Naive B cell (primary cell): Measurements from ENCODE around the gene ETF1. TPM values are rescaled to one million over a fixed set of nuclear protein-coding genes. Genes with fewer than 3 reads are reported as not detected.
"Not testable (repeated sequence)": the region's sequence is repeated elsewhere in the genome, so short reads cannot be mapped to it uniquely, and the experiment has no call there.

ENCODE experiments used
- ATAC-seq, 2 donors: fragments of 150-1000 bp; cut with Tn5 transposase; 2 replicates each; pipeline ENCODE4 v1.10.0; 2021; ENCODE audit warnings: low read depth in 2 of 2, mild to moderate bottlenecking in 2 of 2, moderate library complexity in 2 of 2
- DNase-seq: peaks from one replicate; pipeline ENCODE4 v3.0.0; 2022
- H3K27ac Mint-ChIP-seq, 6 donors: one replicate each; pipeline ENCODE4 v1.8.0; 2020 to 2022; ENCODE audit warnings: mild to moderate bottlenecking in 6 of 6, mixed read lengths in 6 of 6, moderate library complexity in 5 of 6, inconsistent platforms in 2 of 6
- H3K27me3 Mint-ChIP-seq, 3 donors: one replicate each; pipeline ENCODE4 v1.8.0; 2021 to 2022; ENCODE audit warnings: mixed read lengths in 3 of 3, mild to moderate bottlenecking in 1 of 3
- H3K36me3 Mint-ChIP-seq, 2 donors: one replicate each; pipeline ENCODE4 v1.8.0; 2020 to 2022; ENCODE audit warnings: mixed read lengths in 2 of 2, inconsistent platforms in 1 of 2, mild to moderate bottlenecking in 1 of 2
- H3K4me1 Mint-ChIP-seq, 3 donors: one replicate each; pipeline ENCODE4 v1.8.0; 2020 to 2022; ENCODE audit warnings: mixed read lengths in 3 of 3, inconsistent platforms in 1 of 3, mild to moderate bottlenecking in 1 of 3, moderate library complexity in 1 of 3
- H3K4me3 Mint-ChIP-seq, 8 donors: one replicate each; pipeline ENCODE4 v1.8.0; 2020 to 2022; ENCODE audit warnings: mild to moderate bottlenecking in 8 of 8, mixed read lengths in 8 of 8, moderate library complexity in 8 of 8, inconsistent platforms in 2 of 8
- H3K9me3 Mint-ChIP-seq, 7 donors: one replicate each; pipeline ENCODE4 v1.8.0; 2020 to 2022; ENCODE audit warnings: mixed read lengths in 7 of 7, mild to moderate bottlenecking in 5 of 7, inconsistent platforms in 2 of 7, moderate library complexity in 1 of 7
- polyA plus RNA-seq, 6 donors: library from polyadenylated mRNA; unstranded; fragments of 300-500 nt; fragmentation: Illumina TruSeq; gene quantifications; one replicate each; pipeline ENCODE4 v1.2.3, GENCODE V29; 2021; ENCODE audit warnings: low read depth in 6 of 6

ETF1 gene
- polyA plus RNA-seq, 6 donors from 2014 or later = 18.4 to 35.0 (median 30.7) TPM

DNA sequence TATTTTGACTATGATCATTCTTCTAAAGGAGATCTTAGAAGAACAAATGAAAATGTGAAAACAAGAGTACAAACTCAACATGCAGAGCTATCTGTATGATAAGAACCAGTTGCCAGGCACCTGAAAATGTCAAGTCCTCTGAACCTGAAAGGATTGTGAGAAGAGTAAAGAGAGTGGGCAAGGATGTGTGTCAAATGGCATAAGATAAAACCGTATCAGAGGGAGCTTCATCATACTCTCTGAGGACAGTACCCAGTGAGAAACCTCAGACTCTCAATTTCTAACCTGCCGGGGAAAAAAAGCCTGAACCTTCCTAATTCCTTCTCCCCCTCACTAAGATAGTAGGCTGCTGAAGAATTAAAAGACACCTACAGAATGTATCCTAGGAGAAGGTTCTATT is 6.8 kb downstream of the ETF1 start:
- Mint-ChIP-seq H3K27ac (peak overlapping the region in 1 of 6 donors; percentile 30), H3K9me3 (no peaks in the 10 kb centered on the region), H3K4me1 (peaks cover 40 to 59% (median 50%) of the 10 kb centered on the region in 3 donors), H3K36me3 (no peaks in the 10 kb centered on the region), H3K27me3 (no peaks in the 10 kb centered on the region), H3K4me3 (peak overlapping the region in 1 of 8 donors; percentile 10)
- ATAC-seq (no peak), DNase-seq (no peak)

DNA sequence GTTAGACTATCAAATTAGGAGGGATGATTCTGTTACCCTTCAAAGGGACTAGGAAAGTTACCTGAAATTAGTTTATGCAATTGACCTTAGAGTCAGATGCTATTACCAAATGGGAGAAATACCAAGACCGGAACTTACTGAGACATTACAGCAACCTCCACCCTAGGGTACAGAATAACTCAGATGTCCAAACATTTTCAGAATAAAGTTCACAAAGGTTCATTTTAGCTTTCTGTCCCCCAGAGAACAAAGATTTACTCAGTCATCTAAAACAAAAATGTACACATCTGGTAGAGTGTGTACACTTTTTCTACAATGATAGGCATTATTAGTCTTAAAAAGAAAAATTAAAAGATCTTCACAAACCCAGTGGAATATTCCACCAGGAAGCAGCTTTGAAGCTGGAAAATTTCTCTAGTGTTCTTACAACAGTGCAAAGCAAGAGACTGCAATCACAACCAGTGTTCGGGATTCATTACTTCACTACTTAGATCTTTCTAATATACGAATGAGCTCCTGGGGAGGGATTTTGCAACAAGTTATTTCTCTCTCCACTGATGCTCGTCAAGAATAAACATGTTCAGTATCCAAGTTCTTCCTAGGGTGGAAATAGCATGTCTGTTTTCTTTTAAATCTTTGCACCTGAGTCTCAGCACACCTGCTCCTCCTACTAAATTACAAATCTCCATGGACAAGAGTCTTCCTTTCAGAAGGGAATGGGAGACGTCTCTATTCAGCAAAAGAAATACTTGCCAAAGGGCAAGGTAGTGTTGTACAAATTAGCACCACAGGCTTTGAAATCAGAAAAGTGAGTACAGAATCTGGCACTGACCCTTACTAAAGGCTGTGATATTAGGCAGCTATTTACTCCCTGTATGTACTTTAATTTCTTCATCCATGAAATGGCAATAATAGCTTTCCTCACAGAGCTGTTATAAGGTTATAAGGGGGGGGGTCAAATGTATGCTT is 8.8 kb downstream of the ETF1 start:
- peak overlapping the region in 1 of 8 donors; percentile 17 for H3K4me3 Mint-ChIP-seq

DNA sequence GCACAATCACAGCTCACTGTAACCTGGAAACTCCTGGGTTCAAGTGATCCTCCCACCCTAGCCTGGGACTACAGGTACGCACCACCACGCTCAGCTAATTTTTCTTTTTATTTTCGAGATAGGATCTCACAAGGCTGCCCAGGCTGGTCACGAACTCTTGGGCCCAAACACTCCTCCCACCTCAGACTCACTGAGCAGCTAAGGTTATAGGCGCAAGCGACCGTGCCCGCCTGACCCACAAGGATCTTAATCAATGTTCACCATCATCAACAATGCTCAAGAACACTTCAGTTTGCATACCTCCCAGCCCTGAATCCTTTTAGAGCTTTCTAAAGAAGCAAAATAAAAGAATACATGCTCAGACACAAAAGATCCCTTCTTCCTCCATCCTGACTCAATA is 13.2 kb downstream of the ETF1 start:
- Mint-ChIP-seq H3K27me3 (no peaks in the 10 kb centered on the region), H3K36me3 (no peaks in the 10 kb centered on the region), H3K4me3 (no peak overlapping the region), H3K27ac (peak overlapping the region in 2 of 6 donors; percentile 51 to 52), H3K4me1 (peaks cover 19 to 57% (median 57%) of the 10 kb centered on the region in 3 donors), H3K9me3 (no peaks in the 10 kb centered on the region)
- ATAC-seq (no peak), DNase-seq (no peak)

More for the DNA sequence above, 8.8 kb downstream of the ETF1 start:
- no peaks in the 10 kb centered on the region for H3K9me3 Mint-ChIP-seq
- ATAC-seq = no peak
- no peak overlapping the region for H3K27ac Mint-ChIP-seq
- peaks cover 32 to 58% (median 57%) of the 10 kb centered on the region in 3 donors for H3K4me1 Mint-ChIP-seq
- no peaks in the 10 kb centered on the region for H3K27me3 Mint-ChIP-seq
- H3K36me3 Mint-ChIP-seq = no peaks in the 10 kb centered on the region
- no peak for DNase-seq

DNA sequence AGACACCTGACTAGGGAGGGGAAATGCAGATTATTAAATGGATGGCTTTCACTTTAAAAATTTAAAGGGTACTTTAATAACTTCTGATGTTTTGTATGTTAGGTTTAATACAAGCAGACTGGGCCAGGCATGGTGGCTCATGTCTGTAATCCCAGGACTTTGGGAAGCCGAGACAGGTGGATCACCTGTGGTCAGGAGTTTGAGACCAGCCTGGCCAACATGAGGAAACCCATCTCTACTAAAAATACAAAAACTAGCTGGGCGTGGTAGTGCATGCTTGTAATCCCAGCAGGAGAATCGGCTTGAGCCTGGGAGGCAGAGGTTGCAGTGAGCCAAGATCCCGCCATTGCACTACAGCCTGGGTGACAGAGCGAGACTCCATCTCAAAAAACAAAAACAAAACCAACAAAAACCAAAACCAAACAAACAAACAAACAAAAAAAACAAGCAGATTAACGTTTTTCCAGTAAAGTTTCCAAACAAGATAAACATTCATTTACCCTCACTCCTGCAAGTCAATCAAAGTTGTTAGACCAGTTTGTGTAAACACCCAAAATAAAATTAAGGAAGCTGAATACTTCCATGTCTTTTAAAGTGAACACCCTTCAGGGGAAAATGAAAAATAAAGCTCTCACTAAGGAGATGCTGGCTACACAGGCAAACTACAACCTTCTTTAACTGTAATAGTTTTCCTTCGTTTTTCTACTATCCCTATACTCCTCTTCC is 14.1 kb downstream of the ETF1 start:
- Mint-ChIP-seq H3K36me3 (no peaks in the 10 kb centered on the region), H3K4me3 (no peak overlapping the region)

DNA sequence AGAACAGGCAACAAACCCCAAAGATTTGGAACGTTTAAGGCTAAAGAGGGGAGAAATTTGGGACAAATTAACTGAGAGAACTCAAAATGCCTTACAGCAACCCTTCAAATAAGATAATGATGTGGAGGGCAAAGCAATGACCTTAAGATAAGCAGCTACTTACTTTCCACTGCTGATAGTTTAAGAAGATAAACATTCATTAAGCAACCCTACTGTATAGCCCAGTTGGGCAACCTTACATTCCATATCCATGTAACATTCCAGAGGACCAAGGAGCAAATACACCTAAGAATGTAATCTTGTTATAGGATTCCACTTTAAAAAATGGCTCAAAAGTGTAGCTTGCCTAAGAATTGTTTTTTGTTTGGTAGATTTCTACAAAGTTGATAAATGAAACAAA is 14.8 kb downstream of the ETF1 start:
- Mint-ChIP-seq H3K9me3 (no peaks in the 10 kb centered on the region), H3K27me3 (no peaks in the 10 kb centered on the region), H3K4me3 (no peak overlapping the region), H3K36me3 (no peaks in the 10 kb centered on the region), H3K4me1 (peaks cover 23 to 55% (median 43%) of the 10 kb centered on the region in 3 donors), H3K27ac (no peak overlapping the region)
- ATAC-seq (no peak), DNase-seq (no peak)

More for the DNA sequence above, 14.1 kb downstream of the ETF1 start:
- no peaks in the 10 kb centered on the region for H3K27me3 Mint-ChIP-seq
- no peaks in the 10 kb centered on the region for H3K9me3 Mint-ChIP-seq
- peaks cover 19 to 53% (median 49%) of the 10 kb centered on the region in 3 donors for H3K4me1 Mint-ChIP-seq
- ATAC-seq (no peak), DNase-seq (no peak)
- peak overlapping the region in 1 of 6 donors; percentile 39 for H3K27ac Mint-ChIP-seq

DNA sequence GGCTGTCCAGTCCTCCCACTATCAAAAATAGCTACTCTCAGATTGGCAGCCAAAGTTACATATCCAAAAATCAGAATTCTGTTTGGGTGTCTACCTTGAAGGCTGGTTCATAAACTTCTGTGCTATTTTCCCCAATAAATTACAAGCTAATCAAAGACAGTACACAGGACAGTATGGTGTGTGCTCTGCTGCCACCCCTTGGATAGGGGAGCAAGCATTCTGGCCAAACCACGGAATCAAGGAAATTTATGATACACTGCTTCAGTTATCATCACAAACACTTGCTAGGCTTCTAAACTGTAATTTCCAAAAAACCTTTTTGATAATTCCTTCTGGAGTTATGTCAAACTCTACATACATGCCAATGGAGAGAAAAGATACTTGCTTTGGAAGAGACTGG is 15.9 kb downstream of the ETF1 start:
- Mint-ChIP-seq H3K27ac (peak overlapping the region in 3 of 6 donors; percentile 33 to 52 (median 52)), H3K4me1 (peaks cover 22 to 52% (median 48%) of the 10 kb centered on the region in 3 donors), H3K4me3 (no peak overlapping the region), H3K36me3 (no peaks in the 10 kb centered on the region), H3K27me3 (no peaks in the 10 kb centered on the region), H3K9me3 (no peaks in the 10 kb centered on the region)
- no peak for ATAC-seq
- DNase-seq = no peak

DNA sequence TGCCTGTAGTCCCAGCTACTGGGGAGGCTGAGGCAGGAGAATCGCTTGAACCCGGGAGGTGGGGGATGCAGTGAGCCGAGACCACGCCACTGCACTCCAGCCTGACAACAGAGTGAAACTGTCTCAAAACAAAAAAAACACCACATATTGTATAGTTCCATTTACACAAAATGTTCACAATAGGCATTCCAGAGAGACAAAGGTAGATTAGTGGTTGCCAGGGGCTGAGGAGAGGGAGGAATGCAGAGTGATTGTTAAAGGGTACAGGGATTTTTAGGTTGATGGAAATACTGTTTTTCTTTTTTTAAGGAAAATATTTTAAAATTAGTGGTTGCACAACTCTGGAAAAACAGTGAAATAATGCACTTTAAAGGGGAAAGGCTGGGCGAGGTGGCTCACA is 19.6 kb downstream of the ETF1 start:
- ATAC-seq = no peak
- no peak for DNase-seq
- H3K27ac Mint-ChIP-seq = peak overlapping the region in 1 of 6 donors; percentile 66
- H3K4me3 Mint-ChIP-seq = peak overlapping the region in 1 of 8 donors; percentile 6
- H3K9me3 Mint-ChIP-seq = no peaks in the 10 kb centered on the region
- H3K4me1 Mint-ChIP-seq = peaks cover 22 to 40% (median 38%) of the 10 kb centered on the region in 3 donors
- no peaks in the 10 kb centered on the region for H3K27me3 Mint-ChIP-seq
- peaks cover 0 to 6% of the 10 kb centered on the region in 2 donors for H3K36me3 Mint-ChIP-seq

DNA sequence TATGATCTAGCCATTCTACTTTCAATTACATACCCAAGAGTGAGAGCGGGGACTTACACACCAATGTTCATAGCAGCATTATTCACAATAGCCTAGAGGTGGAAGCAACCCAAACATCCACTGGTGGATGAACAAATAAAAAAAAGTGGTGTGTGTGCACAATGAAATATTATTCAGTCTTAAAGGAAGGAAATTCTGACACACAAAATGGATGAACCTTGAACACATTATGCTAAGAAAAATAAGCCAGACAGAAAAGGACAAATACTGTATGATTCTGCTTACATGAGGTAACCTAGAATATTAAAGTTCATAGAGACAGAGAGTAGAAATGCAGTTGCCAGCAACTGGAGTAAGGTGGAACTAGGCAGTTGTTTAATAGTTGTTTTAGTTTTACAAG is 22.1 kb downstream of the ETF1 start:
- Mint-ChIP-seq H3K4me3 (no peak overlapping the region), H3K36me3 (peaks cover 0 to 12% of the 10 kb centered on the region in 2 donors), H3K27me3 (no peaks in the 10 kb centered on the region), H3K9me3 (no peaks in the 10 kb centered on the region), H3K4me1 (peaks cover 18 to 32% (median 23%) of the 10 kb centered on the region in 3 donors), H3K27ac (no peak overlapping the region)
- no peak for ATAC-seq
- DNase-seq = no peak

DNA sequence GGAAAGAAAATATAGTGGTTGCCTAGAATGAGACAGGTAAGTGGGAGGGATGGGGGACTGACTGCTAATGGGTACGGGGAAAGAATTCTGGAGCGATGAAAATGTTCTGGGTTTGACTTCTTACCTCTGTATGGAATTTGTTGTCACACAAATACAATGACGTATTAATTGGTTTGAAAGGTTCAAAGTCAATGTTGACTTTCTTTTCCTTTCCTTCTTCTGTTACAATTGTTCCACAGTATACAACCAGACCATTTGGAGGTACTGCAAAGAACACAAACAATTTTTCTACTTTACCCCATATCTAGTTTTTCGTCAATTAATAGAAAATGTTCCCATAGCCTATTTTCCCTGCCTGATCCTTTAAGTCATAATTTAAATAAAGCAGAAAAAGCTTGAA is 25.6 kb downstream of the ETF1 start:
- peaks cover 0 to 12% of the 10 kb centered on the region in 2 donors for H3K36me3 Mint-ChIP-seq
- DNase-seq = no peak
- H3K4me1 Mint-ChIP-seq = peaks cover 11 to 28% (median 14%) of the 10 kb centered on the region in 3 donors
- no peak for ATAC-seq
- H3K27me3 Mint-ChIP-seq = no peaks in the 10 kb centered on the region
- no peaks in the 10 kb centered on the region for H3K9me3 Mint-ChIP-seq
- peak overlapping the region in 1 of 6 donors; percentile 82 for H3K27ac Mint-ChIP-seq
- H3K4me3 Mint-ChIP-seq = no peak overlapping the region

DNA sequence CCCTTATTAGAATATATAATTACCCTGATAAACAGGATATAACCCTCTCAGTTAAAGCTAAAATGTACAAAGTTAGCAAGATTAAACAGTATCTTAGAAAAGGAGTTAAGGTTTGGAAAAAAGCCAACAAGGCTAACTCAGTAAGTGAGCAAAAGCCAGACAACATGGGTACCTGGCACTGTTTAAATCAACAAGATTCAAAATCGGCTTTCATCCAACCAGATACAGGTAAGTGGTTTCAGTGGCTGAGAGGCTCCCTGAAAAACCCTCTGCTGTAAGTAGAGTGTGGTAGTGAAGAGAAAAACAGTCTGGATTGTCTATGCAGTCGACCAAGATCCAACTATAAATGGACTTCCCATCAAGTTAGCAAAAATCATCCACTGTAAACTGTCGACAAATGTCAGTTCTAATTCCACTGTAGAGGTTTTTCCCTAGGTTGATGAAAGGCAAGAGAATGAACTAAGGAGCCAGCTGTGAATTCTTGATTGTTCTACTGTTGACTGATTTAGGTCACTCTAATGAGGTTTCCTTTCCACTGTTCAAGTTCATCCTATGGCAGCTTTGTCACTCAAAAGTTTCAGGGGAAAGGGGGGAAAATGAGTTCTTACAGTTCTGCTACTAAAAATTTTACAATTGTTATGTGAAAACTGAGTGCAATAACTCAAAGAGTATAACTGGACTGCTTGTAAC is 27.3 kb downstream of the ETF1 start:
- no peak overlapping the region for H3K4me3 Mint-ChIP-seq
- ATAC-seq = no peak
- H3K9me3 Mint-ChIP-seq = no peaks in the 10 kb centered on the region
- no peaks in the 10 kb centered on the region for H3K27me3 Mint-ChIP-seq
- H3K27ac Mint-ChIP-seq = no peak overlapping the region
- H3K36me3 Mint-ChIP-seq = peaks cover 12% of the 10 kb centered on the region in 2 donors
- DNase-seq = no peak
- H3K4me1 Mint-ChIP-seq = peaks cover 3 to 20% (median 11%) of the 10 kb centered on the region in 3 donors

DNA sequence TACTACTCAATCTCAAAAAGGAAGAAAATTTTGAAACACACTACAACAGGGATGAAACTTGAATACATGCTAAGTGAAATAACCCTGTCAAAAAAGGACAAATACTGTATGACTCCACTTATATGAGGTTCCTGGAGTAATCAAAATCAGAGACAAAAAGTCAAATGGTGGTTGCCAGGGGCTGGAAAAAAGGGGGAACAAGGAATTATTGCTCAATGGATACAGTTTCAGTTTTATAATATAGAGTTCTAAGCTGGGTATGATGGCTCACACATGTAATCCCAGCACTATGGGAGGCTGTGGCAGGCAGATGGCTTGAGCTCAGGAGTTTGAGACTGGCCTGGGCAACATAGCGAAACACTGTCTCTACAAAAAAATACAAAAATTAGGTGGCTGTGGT is 29.0 kb downstream of the ETF1 start:
- Mint-ChIP-seq H3K36me3 (peaks cover 17 to 22% of the 10 kb centered on the region in 2 donors), H3K4me3 (no peak overlapping the region), H3K4me1 (peaks cover 0 to 11% (median 4%) of the 10 kb centered on the region in 3 donors), H3K27ac (no peak overlapping the region), H3K9me3 (no peaks in the 10 kb centered on the region), H3K27me3 (no peaks in the 10 kb centered on the region)
- ATAC-seq = no peak
- DNase-seq = no peak

DNA sequence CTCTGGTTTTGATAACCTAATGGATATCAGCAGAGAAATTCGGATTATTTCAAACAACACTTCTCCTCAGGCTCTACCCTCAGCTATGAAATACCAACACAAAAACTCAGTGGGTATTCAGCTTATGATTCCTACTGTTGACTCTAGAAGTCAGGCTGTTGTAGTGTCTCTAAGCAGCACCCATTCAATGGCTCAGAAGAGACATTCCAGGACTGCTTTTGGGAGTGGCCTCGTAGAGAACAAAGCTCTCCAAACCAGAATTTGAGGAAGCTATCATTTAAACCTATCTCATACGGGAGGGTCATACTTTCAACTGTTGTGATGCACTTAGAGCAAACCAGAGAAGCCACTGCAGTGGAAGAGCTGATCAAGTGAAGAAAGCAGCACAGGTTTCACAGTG is 34.1 kb downstream of the ETF1 start:
- Mint-ChIP-seq H3K4me3 (no peak overlapping the region), H3K9me3 (no peaks in the 10 kb centered on the region), H3K27ac (peak overlapping the region in 3 of 6 donors; percentile 12 to 53 (median 39)), H3K36me3 (peaks cover 20 to 26% of the 10 kb centered on the region in 2 donors), H3K4me1 (no peaks in the 10 kb centered on the region), H3K27me3 (no peaks in the 10 kb centered on the region)
- no peak for ATAC-seq
- DNase-seq = no peak

DNA sequence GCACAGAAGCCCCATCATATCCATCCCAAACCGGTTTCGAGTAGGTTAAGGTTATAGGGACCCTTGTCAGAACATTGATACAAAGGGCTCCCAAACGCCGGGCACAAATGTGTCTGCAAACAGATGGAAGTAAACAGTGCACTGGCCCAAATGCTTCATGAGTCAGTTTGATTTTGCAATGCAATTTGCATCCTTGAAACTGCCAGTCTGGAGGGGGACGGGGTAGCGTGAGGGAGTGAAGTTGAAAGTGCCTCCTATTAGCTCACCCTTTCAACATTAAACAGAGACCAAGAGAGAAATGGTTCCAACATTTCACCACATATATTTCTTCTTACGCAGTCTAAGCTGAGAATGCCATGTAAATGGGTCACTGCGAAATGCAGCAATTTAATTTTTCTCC is 35.6 kb downstream of the ETF1 start:
- not testable (repeated sequence) for H3K4me1 Mint-ChIP-seq, H3K4me3 Mint-ChIP-seq, H3K27me3 Mint-ChIP-seq, DNase-seq, H3K27ac Mint-ChIP-seq, H3K9me3 Mint-ChIP-seq, ATAC-seq
- peaks cover 20 to 26% of the 10 kb centered on the region in 2 donors for H3K36me3 Mint-ChIP-seq
